ENCODE measurements around the gene DDX4.

The DDX4 gene

GRCh38 chr5:55865831-55866230 lies 128.0 kb downstream of the DDX4 start:
- no peaks in the 10 kb centered on the region for H3K4me1 Mint-ChIP-seq
- no peak for DNase-seq (ENCODE audit: low spot score in 2 of 2)
- no peaks in the 10 kb centered on the region for H3K27me3 Mint-ChIP-seq
- H3K9me3 Mint-ChIP-seq: no peaks in the 10 kb centered on the region
- H3K27ac Mint-ChIP-seq (ENCODE audit: low read depth): no peak overlapping the region
- no peak for ATAC-seq (replicated peaks; ENCODE audit: extremely low read depth, poor library complexity, severe bottlenecking)
- H3K4me3 Mint-ChIP-seq: no peak overlapping the region
- no peaks in the 10 kb centered on the region for H3K36me3 Mint-ChIP-seq (ENCODE audit: insufficient read depth)

- Mint-ChIP-seq H3K4me1 (no peaks in the 10 kb centered on the region), H3K4me3 (no peak overlapping the region), H3K27me3 (no peaks in the 10 kb centered on the region), H3K9me3 (no peaks in the 10 kb centered on the region), H3K27ac (ENCODE audit: low read depth) (no peak overlapping the region), H3K36me3 (ENCODE audit: insufficient read depth) (no peaks in the 10 kb centered on the region)
- ATAC-seq (replicated peaks; ENCODE audit: extremely low read depth, poor library complexity, severe bottlenecking): no peak
- no peak for DNase-seq (ENCODE audit: low spot score in 2 of 2)
These were observed 128.6 kb downstream of the DDX4 start for GRCh38 chr5:55866485-55866884.
